ENCODE results near the gene RBM17.

Gene RBM17

GRCh38 chr10:6071181-6072175 is 17.4 kb upstream of the RBM17 start:
- no peaks in the 10 kb centered on the region for H3K36me3 ChIP-seq (ENCODE audit: control insufficient read depth, insufficient read depth, low read length)
- H3K27me3 ChIP-seq (ENCODE audit: control insufficient read depth, insufficient read depth, low read length), result peaks cover 7% of the 10 kb centered on the region
- no peaks in the 10 kb centered on the region for H3K9me3 ChIP-seq (ENCODE audit: control insufficient read depth, low read length)
- H3K9ac ChIP-seq (ENCODE audit: low read length), result no peak overlapping the region
- no peaks in the 10 kb centered on the region for H3K4me1 ChIP-seq (ENCODE audit: control insufficient read depth, insufficient read depth, low read length)
- H3K4me3 ChIP-seq (ENCODE audit: low read length), result no peak overlapping the region

- peaks cover 7% of the 10 kb centered on the region for H3K27me3 ChIP-seq (ENCODE audit: control insufficient read depth, insufficient read depth, low read length)
- H3K9me3 ChIP-seq (ENCODE audit: control insufficient read depth, low read length), result no peaks in the 10 kb centered on the region
- no peaks in the 10 kb centered on the region for H3K4me1 ChIP-seq (ENCODE audit: control insufficient read depth, insufficient read depth, low read length)
- H3K9ac ChIP-seq (ENCODE audit: low read length), result peak overlapping the region; percentile 15
- H3K4me3 ChIP-seq (ENCODE audit: low read length), result no peak overlapping the region
- H3K36me3 ChIP-seq (ENCODE audit: control insufficient read depth, insufficient read depth, low read length), result no peaks in the 10 kb centered on the region
These were observed 16.5 kb upstream of the RBM17 start for GRCh38 chr10:6072215-6072934.

- H3K4me3 ChIP-seq (ENCODE audit: low read length), result no peak overlapping the region
- H3K9me3 ChIP-seq (ENCODE audit: control insufficient read depth, low read length), result no peaks in the 10 kb centered on the region
- H3K4me1 ChIP-seq (ENCODE audit: control insufficient read depth, insufficient read depth, low read length), result no peaks in the 10 kb centered on the region
These were observed 14.1 kb upstream of the RBM17 start for GRCh38 chr10:6074489-6075301.

GRCh38 chr10:6077071-6077675 is 11.7 kb upstream of the RBM17 start:
- H3K9me3 ChIP-seq (ENCODE audit: control insufficient read depth, low read length), result no peaks in the 10 kb centered on the region

More at GRCh38 chr10:6074489-6075301, 14.1 kb upstream of the RBM17 start:
- no peaks in the 10 kb centered on the region for H3K36me3 ChIP-seq (ENCODE audit: control insufficient read depth, insufficient read depth, low read length)
- H3K27me3 ChIP-seq (ENCODE audit: control insufficient read depth, insufficient read depth, low read length), result peaks cover 7% of the 10 kb centered on the region
- H3K9ac ChIP-seq (ENCODE audit: low read length), result no peak overlapping the region

DNA sequence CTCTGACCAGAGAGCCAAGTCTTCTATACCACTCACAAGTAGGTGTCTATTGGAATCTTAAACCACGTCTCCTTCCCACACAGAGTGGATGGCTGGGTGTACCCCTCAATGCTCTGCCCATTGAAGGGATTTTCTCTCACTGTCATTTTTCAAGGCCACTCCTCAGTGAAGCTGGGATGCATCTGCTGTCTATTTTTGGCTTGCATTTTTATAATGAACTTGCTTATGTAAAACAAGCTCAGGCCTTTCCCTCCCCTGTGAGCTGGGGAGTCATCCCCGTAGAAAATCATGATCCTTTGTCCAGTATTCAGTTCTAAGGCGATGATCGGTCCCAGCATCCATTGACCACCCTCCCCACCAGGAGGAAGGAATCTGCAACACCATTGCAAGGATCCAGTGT is 9.8 kb upstream of the RBM17 start:
- Histone ChIP-seq H3K27me3 (ENCODE audit: control insufficient read depth, insufficient read depth, low read length) (peaks cover 12% of the 10 kb centered on the region), H3K4me1 (ENCODE audit: control insufficient read depth, insufficient read depth, low read length) (no peaks in the 10 kb centered on the region), H3K9me3 (ENCODE audit: control insufficient read depth, low read length) (no peaks in the 10 kb centered on the region), H3K4me3 (ENCODE audit: low read length) (no peak overlapping the region), H3K9ac (ENCODE audit: low read length) (no peak overlapping the region), H3K36me3 (ENCODE audit: control insufficient read depth, insufficient read depth, low read length) (no peaks in the 10 kb centered on the region)

More at GRCh38 chr10:6077071-6077675, 11.7 kb upstream of the RBM17 start:
- H3K27me3 ChIP-seq (ENCODE audit: control insufficient read depth, insufficient read depth, low read length), result peaks cover 12% of the 10 kb centered on the region
- no peak overlapping the region for H3K9ac ChIP-seq (ENCODE audit: low read length)
- no peaks in the 10 kb centered on the region for H3K36me3 ChIP-seq (ENCODE audit: control insufficient read depth, insufficient read depth, low read length)
- no peak overlapping the region for H3K4me3 ChIP-seq (ENCODE audit: low read length)
- H3K4me1 ChIP-seq (ENCODE audit: control insufficient read depth, insufficient read depth, low read length), result no peaks in the 10 kb centered on the region

DNA sequence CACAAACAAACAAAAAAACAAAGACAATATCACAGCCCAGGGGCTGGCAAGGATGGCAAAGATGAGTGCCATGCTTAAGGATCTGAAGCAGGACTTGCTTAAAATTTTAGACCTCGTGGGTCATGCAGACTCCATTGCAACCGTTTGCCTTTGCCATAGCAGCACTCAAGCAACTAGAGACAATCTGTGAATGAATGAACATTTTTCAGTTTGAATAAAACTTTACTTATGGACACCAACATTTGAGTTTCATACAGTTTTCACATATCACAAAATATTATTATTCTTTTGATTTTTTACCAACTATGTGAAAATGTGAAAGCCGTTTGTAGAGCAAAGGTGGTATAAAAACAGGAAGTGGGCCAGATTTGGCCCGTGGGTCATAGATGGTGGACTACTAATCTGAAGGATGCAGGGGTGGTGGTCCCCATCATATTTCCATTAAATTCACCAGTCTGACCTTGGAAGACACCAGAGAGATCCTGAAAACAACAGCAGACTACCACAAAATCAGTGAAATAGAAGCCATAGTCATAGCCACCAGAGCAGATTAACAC is 8.3 kb upstream of the RBM17 start:
- peaks cover 9% of the 10 kb centered on the region for H3K27me3 ChIP-seq (ENCODE audit: control insufficient read depth, insufficient read depth, low read length)
- no peaks in the 10 kb centered on the region for H3K9me3 ChIP-seq (ENCODE audit: control insufficient read depth, low read length)
- H3K9ac ChIP-seq (ENCODE audit: low read length), result no peak overlapping the region

DNA sequence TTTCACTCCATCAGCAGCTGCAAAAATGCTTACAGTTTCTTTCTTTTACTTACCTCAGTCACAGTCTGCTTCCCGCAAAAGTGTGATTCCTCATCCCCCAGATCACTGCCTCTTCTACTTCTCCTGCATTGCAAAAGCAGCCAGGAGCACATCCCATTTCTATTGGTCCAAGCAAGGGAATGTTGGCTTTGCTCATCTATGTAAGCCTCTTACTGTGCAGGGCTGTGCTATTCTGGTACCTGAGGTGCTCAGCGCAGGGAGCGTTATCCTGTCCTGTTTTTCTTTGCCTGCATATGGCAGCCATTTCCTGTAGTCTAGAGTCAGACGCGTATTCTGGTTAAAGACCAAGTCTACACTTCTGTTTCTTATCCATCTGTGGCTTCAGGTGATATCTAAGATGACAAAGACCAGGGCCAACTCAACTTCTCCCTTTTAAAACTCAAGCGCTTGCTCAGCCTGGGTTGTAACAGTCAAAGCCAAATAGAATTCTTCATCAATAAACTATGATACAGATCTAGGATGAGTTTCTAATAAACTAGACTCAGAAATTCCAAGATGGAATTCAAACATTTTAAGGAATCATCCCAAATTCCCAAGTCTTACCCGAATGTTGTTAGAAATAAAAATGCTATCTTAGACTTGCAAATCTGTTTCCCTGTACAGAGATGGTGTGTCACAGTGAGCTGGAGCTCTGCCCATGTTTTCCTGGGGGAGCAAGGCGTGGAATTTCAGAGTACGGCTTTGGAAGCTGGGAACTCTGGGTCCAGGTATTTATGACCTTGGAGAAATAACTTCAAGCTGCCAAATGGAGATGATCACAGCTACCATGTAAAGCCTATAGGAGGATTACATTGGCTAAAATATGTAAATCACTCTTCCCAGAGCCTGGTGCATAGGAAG is 6.1 kb upstream of the RBM17 start:
- Histone ChIP-seq H3K4me3 (ENCODE audit: low read length) (no peak overlapping the region), H3K36me3 (ENCODE audit: control insufficient read depth, insufficient read depth, low read length) (no peaks in the 10 kb centered on the region), H3K9me3 (ENCODE audit: control insufficient read depth, low read length) (no peaks in the 10 kb centered on the region), H3K9ac (ENCODE audit: low read length) (no peak overlapping the region), H3K27me3 (ENCODE audit: control insufficient read depth, insufficient read depth, low read length) (peaks cover 5% of the 10 kb centered on the region), H3K4me1 (ENCODE audit: control insufficient read depth, insufficient read depth, low read length) (peaks cover 3% of the 10 kb centered on the region)

More for the DNA sequence above, 8.3 kb upstream of the RBM17 start:
- H3K4me3 ChIP-seq (ENCODE audit: low read length), result no peak overlapping the region
- H3K4me1 ChIP-seq (ENCODE audit: control insufficient read depth, insufficient read depth, low read length), result no peaks in the 10 kb centered on the region
- H3K36me3 ChIP-seq (ENCODE audit: control insufficient read depth, insufficient read depth, low read length), result no peaks in the 10 kb centered on the region

DNA sequence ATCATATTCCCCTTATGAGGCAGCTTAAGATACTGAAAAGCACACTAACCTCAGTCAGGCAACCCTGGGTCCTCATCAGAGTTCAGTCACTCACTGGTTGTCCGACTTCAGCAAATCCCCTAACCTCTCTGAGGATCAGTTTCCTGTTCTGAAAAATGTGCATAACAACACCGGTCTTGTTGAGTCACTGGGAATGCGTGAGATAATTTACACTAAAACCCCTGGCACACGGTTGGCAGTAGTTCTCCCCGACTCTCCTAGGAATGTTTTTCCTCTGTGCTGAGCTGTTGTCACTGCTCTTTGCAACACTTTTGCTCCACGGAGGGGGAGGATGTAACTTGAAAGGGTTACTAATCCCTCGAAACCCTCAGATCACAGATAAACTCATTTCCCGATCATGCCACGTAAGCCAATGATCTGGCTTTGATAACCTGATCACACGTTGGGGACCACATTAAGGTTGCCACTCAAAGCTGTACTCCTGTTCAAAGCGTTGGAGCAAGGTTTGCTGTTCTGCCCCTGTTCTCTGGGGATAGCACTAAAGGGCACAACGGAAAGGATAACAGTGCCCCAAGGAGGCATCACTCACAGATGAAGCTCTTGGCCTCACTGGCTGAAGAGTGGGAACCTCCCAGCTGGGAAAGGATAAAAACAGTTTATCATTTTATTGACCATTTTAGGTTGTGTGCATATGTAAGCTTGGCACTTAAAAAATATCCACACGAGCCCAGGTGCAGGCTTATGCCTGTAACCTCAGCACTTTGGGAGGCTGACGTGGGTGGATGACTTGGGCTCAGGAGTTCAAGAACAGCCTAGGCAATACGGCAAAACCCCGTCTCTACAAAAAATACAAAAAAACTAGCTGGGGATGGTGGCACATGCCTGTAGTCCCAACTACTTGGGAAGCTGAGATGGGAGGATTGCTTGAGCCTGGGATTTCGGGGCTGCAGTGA is 5.0 kb upstream of the RBM17 start:
- H3K27me3 ChIP-seq (ENCODE audit: control insufficient read depth, insufficient read depth, low read length), result peaks cover 5% of the 10 kb centered on the region
- H3K4me1 ChIP-seq (ENCODE audit: control insufficient read depth, insufficient read depth, low read length), result peaks cover 7% of the 10 kb centered on the region
- H3K9ac ChIP-seq (ENCODE audit: low read length), result no peak overlapping the region
- H3K9me3 ChIP-seq (ENCODE audit: control insufficient read depth, low read length), result no peaks in the 10 kb centered on the region
- H3K4me3 ChIP-seq (ENCODE audit: low read length), result no peak overlapping the region
- H3K36me3 ChIP-seq (ENCODE audit: control insufficient read depth, insufficient read depth, low read length), result no peaks in the 10 kb centered on the region

DNA sequence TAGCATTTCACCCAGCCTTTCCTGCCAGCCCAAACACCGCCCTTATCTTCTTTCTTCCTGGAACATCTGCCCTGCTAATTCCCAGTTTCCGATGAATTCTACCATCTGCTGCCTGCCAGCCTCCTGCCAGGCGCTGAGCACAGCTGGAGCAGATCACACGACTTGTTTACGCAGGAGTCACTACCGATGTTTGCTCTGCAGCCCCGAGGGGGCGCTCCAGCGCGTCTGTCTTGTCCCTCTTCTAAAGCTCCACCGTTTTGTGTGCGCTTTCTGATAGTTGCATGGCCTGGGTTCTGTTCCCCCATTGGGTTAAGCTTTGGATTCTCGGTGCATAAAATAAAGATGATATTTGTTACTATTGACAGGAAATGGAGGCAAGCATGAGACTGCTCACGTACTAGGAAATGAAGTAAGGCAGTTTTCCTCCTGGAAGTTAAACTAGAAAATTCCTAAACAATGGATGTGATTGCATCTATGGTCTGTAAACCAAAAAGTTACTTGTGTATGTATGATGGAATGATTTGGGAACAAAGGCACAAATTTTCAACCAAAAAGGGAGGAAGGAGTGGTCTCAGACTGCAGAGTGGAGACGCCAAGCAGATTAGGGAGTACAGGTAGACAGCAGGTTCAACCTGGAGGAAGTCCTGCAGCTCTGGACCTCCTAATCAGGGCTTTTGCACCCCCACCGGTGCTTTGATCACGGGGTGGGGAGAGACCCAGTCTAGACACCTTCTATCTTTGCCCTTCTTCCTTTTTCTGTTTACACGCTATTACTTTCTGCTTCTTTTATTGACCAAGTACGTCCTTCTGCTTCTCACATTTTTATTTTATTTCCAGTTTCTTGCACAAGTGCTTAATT is 2.2 kb upstream of the RBM17 start:
- Histone ChIP-seq H3K4me3 (ENCODE audit: low read length) (no peak overlapping the region), H3K4me1 (ENCODE audit: control insufficient read depth, insufficient read depth, low read length) (peaks cover 14% of the 10 kb centered on the region), H3K27me3 (ENCODE audit: control insufficient read depth, insufficient read depth, low read length) (peaks cover 4% of the 10 kb centered on the region), H3K36me3 (ENCODE audit: control insufficient read depth, insufficient read depth, low read length) (no peaks in the 10 kb centered on the region), H3K9me3 (ENCODE audit: control insufficient read depth, low read length) (no peaks in the 10 kb centered on the region), H3K9ac (ENCODE audit: low read length) (no peak overlapping the region)
